GM12801 (cell line): ENCODE measurements around the gene FAM3D.

Source experiments
- TF ChIP-seq, protein P1 (sequence below): IDR thresholded peaks from one replicate; pipeline ENCODE4 v1.5.1; 2011; ENCODE audit warnings: control low read depth; ENCODE audit not compliant: insufficient read length; ENCODE audit errors: extremely low read depth

FAM3D gene

DNA sequence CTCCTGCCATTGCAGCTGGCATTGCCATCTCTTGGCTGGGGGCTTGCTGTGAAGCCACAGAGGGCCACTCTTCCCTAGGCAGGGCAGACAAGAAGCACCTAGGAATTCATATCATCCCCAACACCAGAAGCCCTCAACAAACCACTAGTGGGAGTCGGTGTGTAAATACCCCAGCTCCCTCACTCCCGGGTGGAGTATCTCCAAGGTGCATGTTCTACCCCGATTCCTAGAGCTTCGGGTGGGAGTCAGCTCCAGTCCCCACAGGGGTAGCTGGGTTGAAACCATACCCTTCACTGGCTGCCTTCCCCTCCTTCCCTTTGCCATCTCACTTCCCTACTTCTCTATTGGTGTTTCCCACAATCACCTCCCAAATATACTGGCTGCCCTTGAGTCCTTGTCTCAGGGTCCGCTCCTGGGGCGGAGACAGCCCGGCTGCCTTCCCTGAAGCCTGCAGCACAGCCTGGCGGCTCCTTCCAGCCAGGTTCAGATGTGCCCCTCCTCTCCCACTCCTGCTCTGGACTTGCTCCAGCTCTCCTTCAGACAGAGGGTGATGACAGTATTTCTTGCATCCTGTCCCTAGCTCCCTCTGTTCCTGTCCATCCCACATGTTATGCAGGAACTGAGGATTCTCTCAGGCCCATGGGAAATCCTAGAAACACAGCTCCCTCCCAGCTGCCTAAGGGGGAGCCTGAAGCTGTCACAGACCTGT, 33.3 kb downstream of the FAM3D start:
- TF ChIP-seq, protein P1, sequence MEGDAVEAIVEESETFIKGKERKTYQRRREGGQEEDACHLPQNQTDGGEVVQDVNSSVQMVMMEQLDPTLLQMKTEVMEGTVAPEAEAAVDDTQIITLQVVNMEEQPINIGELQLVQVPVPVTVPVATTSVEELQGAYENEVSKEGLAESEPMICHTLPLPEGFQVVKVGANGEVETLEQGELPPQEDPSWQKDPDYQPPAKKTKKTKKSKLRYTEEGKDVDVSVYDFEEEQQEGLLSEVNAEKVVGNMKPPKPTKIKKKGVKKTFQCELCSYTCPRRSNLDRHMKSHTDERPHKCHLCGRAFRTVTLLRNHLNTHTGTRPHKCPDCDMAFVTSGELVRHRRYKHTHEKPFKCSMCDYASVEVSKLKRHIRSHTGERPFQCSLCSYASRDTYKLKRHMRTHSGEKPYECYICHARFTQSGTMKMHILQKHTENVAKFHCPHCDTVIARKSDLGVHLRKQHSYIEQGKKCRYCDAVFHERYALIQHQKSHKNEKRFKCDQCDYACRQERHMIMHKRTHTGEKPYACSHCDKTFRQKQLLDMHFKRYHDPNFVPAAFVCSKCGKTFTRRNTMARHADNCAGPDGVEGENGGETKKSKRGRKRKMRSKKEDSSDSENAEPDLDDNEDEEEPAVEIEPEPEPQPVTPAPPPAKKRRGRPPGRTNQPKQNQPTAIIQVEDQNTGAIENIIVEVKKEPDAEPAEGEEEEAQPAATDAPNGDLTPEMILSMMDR = no peak

DNA sequence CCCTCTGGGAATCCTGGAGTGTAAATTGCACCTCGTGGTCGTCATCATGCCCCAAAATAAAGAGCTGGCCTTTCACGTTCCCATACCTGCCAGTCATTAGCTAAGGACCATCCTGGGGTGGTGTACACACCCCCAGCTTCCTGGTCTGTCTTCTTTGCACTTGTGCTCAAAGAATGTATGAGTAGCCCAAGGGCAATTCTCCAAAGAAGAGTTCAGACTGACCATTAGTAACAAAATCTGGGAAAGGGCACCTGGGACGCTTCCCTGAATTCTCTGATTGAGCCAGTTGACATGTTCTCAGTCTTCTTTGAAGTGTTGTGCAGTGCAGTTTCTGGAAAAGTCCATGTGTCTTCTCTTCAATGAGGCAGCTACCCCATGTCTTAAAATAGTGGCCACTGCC, 34.8 kb downstream of the FAM3D start:
- TF ChIP-seq, protein P1 = no peak

DNA sequence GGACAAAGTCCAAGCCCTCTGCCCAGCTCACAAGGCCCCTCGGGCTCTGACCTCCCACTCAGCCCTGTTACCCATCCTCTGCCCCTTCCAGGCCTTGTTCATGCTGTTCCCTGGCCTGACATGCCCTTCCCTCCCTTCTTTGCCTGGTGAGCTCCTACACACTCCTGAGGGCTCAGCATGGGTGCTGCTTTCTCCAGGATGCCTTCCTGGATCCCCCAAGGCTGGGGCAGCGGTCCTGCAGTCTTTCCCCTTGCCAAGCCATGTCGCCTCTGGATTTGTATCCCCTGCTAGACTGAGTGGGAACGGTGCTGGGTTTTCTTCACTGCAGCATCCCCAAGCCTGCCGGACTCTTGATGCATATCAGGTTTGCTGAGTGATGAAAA, 35.9 kb downstream of the FAM3D start:
- TF ChIP-seq, protein P1 = no peak

DNA sequence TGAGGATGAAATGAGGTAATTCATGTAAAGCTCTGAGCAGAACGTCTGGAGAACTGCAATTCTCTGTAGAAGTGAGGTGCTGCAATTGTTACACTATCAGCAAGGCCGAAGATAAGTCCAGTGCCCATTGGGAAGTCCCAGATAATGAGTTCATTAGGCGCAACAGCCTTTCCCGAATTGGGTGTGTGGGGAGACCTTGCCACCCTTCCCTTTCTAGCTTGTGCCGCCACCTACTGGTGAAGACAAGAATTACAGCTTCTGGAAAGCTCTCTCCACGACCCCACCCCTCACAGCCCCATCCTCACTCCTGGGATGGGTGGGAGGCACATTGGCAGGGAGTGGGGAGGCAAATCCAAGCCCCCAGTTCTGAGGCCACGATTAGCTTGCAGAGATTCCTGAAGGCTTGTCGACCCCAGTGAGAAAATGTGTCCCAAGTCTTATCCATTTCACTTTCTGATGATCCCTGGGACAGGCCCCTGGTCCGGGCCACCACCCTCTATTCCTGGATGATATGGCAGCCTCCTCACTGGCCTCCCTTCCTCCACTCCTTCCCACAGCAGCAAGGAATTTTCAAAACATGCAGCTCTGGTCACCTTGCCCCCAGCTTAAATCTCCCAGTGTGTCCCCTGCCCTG, 36.4 kb downstream of the FAM3D start:
- TF ChIP-seq, protein P1 = no peak

DNA sequence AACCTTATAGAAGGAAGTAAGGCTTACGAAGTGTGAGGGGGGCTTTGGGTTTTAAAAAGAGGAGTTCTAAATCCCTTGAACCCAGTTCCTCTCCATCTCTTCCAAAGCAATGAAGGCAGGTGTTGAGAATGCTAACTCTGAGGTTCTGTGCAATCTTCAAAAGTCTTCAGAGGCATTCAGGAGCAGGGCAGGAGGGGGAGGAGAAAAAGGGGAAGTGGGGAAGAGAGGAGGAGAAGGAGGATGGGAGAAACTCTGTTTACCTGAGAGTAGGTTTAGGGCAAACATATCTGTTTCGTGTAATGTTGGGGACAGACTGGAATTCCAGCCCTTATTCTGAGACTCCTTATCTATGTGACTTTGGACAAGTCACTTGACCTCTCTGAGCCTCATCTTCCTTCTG, 36.9 kb downstream of the FAM3D start:
- TF ChIP-seq, protein P1 = no peak

DNA sequence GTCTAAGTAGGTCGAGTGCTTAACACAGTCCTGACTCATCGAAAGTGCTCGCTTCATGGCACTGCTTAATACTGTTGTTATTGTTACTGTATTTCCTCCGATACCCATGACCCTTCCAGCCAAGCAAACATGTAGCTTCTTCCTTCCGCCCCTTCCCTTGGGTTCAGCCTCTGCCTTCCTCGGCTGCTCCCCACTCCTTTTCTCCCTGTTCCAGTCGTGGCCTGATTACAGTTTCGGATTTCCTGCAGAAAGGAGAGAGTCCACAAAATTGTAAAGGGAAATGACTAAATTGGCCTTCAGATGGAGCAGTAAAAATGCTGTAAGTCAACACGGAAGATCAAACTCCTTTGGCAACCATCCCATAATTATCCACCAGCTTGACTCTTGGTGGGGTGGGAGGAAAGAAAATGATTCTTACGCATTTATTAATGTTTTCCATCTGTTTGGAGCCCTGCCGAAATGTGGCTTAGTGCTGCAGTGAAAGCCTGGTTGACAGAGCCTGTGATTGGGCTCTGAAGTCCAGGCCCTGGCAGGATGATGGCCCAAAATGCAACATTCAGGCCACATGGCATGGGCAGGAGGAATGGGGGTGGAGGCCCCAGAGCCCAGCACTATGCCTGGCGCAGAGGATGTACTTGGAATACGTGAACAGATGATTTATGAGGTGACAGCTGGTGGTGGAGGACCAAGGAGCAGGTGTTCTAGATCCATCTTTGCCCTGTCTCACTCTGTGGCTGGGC, 37.6 kb downstream of the FAM3D start:
- TF ChIP-seq, protein P1 = no peak

DNA sequence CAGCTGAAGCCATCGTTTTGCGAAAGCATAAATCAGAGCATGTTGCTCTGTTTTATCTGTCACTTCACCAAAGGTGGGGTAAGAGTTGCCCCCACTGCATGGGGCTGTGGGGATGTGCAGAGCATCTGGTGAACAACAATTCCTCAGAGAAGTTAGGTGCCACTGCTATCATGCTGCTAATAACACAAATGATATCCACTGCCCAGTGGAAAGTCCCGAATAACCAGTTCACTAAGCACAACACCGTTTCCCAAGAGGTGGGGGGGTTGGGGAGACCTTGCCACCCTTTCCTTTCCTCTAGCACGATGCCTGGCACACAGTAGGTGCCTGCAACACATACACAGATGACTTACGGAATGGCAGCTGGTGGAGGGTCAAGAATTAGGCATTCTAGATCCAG, 38.6 kb downstream of the FAM3D start:
- TF ChIP-seq, protein P1 = no peak
